ENCODE data around the gene DEDD2. TPM values are rescaled to one million over a fixed set of nuclear protein-coding genes. Genes with fewer than 3 reads are reported as not detected.
A peak's percentile ranks its signal among the peaks of the same experiment; 100 is the strongest.

DEDD2 gene
- total RNA-seq, 4 donors from 2014 or later, result 23.2 to 30.2 (median 27.8) TPM

GRCh38 chr19:42252365-42253244 is 35.1 kb upstream of the DEDD2 start:
- no peaks in the 10 kb centered on the region for H3K9me3 ChIP-seq
- intact Hi-C loops (cut with DNase I), result no loop called here
- DNase-seq, result no peak
- TF ChIP-seq CTCF (IDR thresholded peaks at IDR 0.05) (no peak), POLR2A (IDR thresholded peaks at IDR 0.05) (no peak)
- no peaks in the 10 kb centered on the region for H3K27me3 ChIP-seq
- peak overlapping the region; percentile 97 to 100 (median 100) for H3K27ac ChIP-seq
- H3K36me3 ChIP-seq, result peaks cover 4 to 22% (median 6%) of the 10 kb centered on the region in 3 donors
- peaks cover 27 to 81% (median 48%) of the 10 kb centered on the region in 3 donors for H3K4me1 ChIP-seq
- H3K4me3 ChIP-seq, result peak overlapping the region; percentile 91 to 99 (median 96)
- 5 to 6% methylated on average over 10 to 21 of the region's 27 CpGs for WGBS, 2 donors

GRCh38 chr19:42251572-42252358 is 34.3 kb upstream of the DEDD2 start:
- Histone ChIP-seq H3K4me1 (peaks cover 27 to 85% (median 48%) of the 10 kb centered on the region in 3 donors), H3K36me3 (peaks cover 4 to 22% (median 6%) of the 10 kb centered on the region in 3 donors), H3K9me3 (no peaks in the 10 kb centered on the region), H3K27ac (peak overlapping the region; percentile 97 to 100 (median 100)), H3K27me3 (no peaks in the 10 kb centered on the region), H3K4me3 (peak overlapping the region in 3 of 4 donors; percentile 95 to 99 (median 97))
- DNase-seq, result no peak
- TF ChIP-seq POLR2A (IDR thresholded peaks at IDR 0.05) (no peak), CTCF (IDR thresholded peaks at IDR 0.05) (no peak)
- WGBS, 2 donors, result 64 to 67% methylated on average over 3 to 4 of the region's 4 CpGs
- intact Hi-C loops (cut with DNase I), result no loop called here

- intact Hi-C loops (cut with DNase I), result no loop called here
- peak overlapping the region in 3 of 4 donors; percentile 14 to 99 (median 95) for H3K4me3 ChIP-seq
- H3K4me1 ChIP-seq, result peaks cover 27 to 85% (median 45%) of the 10 kb centered on the region in 3 donors
These were observed 33.4 kb upstream of the DEDD2 start for GRCh38 chr19:42250666-42251531.

GRCh38 chr19:42250183-42250665 is 32.7 kb upstream of the DEDD2 start:
- 81% methylated on average over 7 of the region's 15 CpGs; no CpG with 5 or more reads in 1 of the 2 donors for WGBS, 2 donors

More at GRCh38 chr19:42250666-42251531, 33.4 kb upstream of the DEDD2 start:
- Histone ChIP-seq H3K36me3 (peaks cover 4 to 22% (median 6%) of the 10 kb centered on the region in 3 donors), H3K27ac (peak overlapping the region; percentile 97 to 100 (median 100)), H3K27me3 (no peaks in the 10 kb centered on the region), H3K9me3 (no peaks in the 10 kb centered on the region)
- TF ChIP-seq CTCF (IDR thresholded peaks at IDR 0.05), result no peak
- no peak for TF ChIP-seq POLR2A (IDR thresholded peaks at IDR 0.05)
- 18% methylated on average over 15 of the region's 19 CpGs; no CpG with 5 or more reads in 1 of the 2 donors for WGBS, 2 donors
- no peak for DNase-seq

More at GRCh38 chr19:42250183-42250665, 32.7 kb upstream of the DEDD2 start:
- DNase-seq, result no peak
- H3K4me3 ChIP-seq, result peak overlapping the region in 2 of 4 donors; percentile 95 to 99
- H3K27me3 ChIP-seq, result no peaks in the 10 kb centered on the region
- peak overlapping the region; percentile 97 to 100 (median 100) for H3K27ac ChIP-seq
- peaks cover 27 to 85% (median 39%) of the 10 kb centered on the region in 3 donors for H3K4me1 ChIP-seq
- TF ChIP-seq POLR2A (IDR thresholded peaks at IDR 0.05), result no peak
- TF ChIP-seq CTCF (IDR thresholded peaks at IDR 0.05), result no peak
- H3K9me3 ChIP-seq, result no peaks in the 10 kb centered on the region
- intact Hi-C loops (cut with DNase I), result no loop called here
- peaks cover 4 to 22% (median 6%) of the 10 kb centered on the region in 3 donors for H3K36me3 ChIP-seq

Measured in esophagus squamous epithelium (tissue), 5 donors.